Keratinocyte (primary cell): ENCODE measurements around the gene DBNL. TPM values are rescaled to one million over a fixed set of nuclear protein-coding genes. Genes with fewer than 3 reads are reported as not detected.

Experiments
- DNase-seq: peaks from one replicate; pipeline ENCODE4 v3.0.0-alpha.2; 2011; ENCODE audit warnings: low read depth, missing footprints, low spot score
- FAIRE-seq: peaks from 2 replicates; lab custom pipeline; 2011; peaks lifted over from hg19 to GRCh38; lab: Jason Lieb, UNC
- H2AFZ ChIP-seq: 2 replicates; pipeline ENCODE4 v1.6.0; 2012; ENCODE audit warnings: low read length, control low read depth, inconsistent platforms; ENCODE audit not compliant: control insufficient read depth
- H3K27ac ChIP-seq: 2 replicates; pipeline ENCODE4 v1.5.1; 2011; ENCODE audit warnings: low read length; ENCODE audit not compliant: control insufficient read depth, insufficient read depth
- H3K27me3 ChIP-seq: 3 replicates; pipeline ENCODE4 v1.6.0; 2011; ENCODE audit warnings: low read length; ENCODE audit not compliant: control insufficient read depth, insufficient read depth; ENCODE audit errors: extremely low read depth
- H3K36me3 ChIP-seq, 2 experiments: 2 replicates in 1 of 2; 3 replicates in 1 of 2; pipeline ENCODE4 v1.5.1; 2011; ENCODE audit warnings: low read length in 2 of 2, mild to moderate bottlenecking in 1 of 2; ENCODE audit not compliant: control insufficient read depth in 2 of 2, insufficient read depth in 2 of 2; ENCODE audit errors: extremely low read depth in 1 of 2
- H3K4me1 ChIP-seq: 3 replicates; pipeline ENCODE4 v1.5.1; 2011; ENCODE audit warnings: low read length; ENCODE audit not compliant: control insufficient read depth, insufficient read depth; ENCODE audit errors: extremely low read depth
- H3K4me2 ChIP-seq: 3 replicates; pipeline ENCODE4 v1.6.0; 2011; ENCODE audit warnings: low read depth, low read length; ENCODE audit not compliant: control insufficient read depth, insufficient read depth; ENCODE audit errors: extremely low read depth
- H3K4me3 ChIP-seq, 3 experiments: fragments of 200-600 bp in 1 of 3; sonication (generic) in 1 of 3; 2 replicates in 2 of 3; 3 replicates in 1 of 3; pipeline ENCODE4 v1.5.1; 2011 to 2016; ENCODE audit warnings: low read length in 3 of 3, mild to moderate bottlenecking in 3 of 3, control low read depth in 2 of 3, inconsistent platforms in 1 of 3, low read depth in 1 of 3, mixed read lengths in 1 of 3, mixed run types in 1 of 3, moderate library complexity in 1 of 3; ENCODE audit not compliant: control insufficient read depth in 2 of 3, insufficient read depth in 2 of 3; ENCODE audit errors: extremely low read depth in 1 of 3
- H3K79me2 ChIP-seq: 2 replicates; pipeline ENCODE4 v1.6.0; 2012; ENCODE audit warnings: low read length; ENCODE audit not compliant: control insufficient read depth, insufficient read depth
- H3K9ac ChIP-seq: 3 replicates; pipeline ENCODE4 v1.6.0; 2011; ENCODE audit warnings: low read length; ENCODE audit not compliant: control insufficient read depth, insufficient read depth; ENCODE audit errors: extremely low read depth
- H3K9me1 ChIP-seq: 3 replicates; pipeline ENCODE4 v1.6.0; 2011; ENCODE audit warnings: low read length; ENCODE audit not compliant: control insufficient read depth, insufficient read depth; ENCODE audit errors: extremely low read depth
- H3K9me3 ChIP-seq: 2 replicates; pipeline ENCODE4 v1.5.1; 2012; ENCODE audit warnings: low read depth, low read length; ENCODE audit not compliant: control insufficient read depth
- H4K20me1 ChIP-seq: 3 replicates; pipeline ENCODE4 v1.6.0; 2011; ENCODE audit warnings: low read length; ENCODE audit not compliant: control insufficient read depth, insufficient read depth; ENCODE audit errors: extremely low read depth
- EZH2 ChIP-seq: IDR thresholded peaks from one replicate; pipeline ENCODE4 v1.6.1; 2012; ENCODE audit warnings: inconsistent platforms, mild to moderate bottlenecking, low read length, moderate library complexity
- dilution Hi-C: fragments of 300-500 bp; cut with MboI; formaldehyde crosslinking; loops from one replicate; pipeline ENCODE4 v1.7.0; 2020; ENCODE audit warnings: low sequenced_read_pairs; ENCODE audit not compliant: extremely low pct_ligation_motif_present
- polyA plus RNA-seq, 5 experiments: library from polyadenylated mRNA; depleted of rRNA in 3 of 5; stranded (reverse) in 3 of 5; stranded (forward) in 1 of 5; unstranded in 1 of 5; fragments of >200 nt; gene quantifications; 1 replicate in 1 of 5; 2 replicates in 3 of 5; 3 replicates in 1 of 5; pipeline versions ENCODE4 v1.2.1 to v1.2.3, GENCODE V29; 2011 to 2012; ENCODE audit warnings: missing spikeins in 2 of 5, low read depth in 1 of 5, low replicate concordance in 1 of 5
- TF ChIP-seq, protein P1 (sequence below), 3 experiments: IDR thresholded peaks in 1 of 3; conservative IDR thresholded peaks in 1 of 3; optimal IDR thresholded peaks in 1 of 3; 2 replicates in 2 of 3; 3 replicates in 1 of 3; pipeline versions ENCODE3 to v1.5.1; 2011; ENCODE audit warnings: low read length in 3 of 3, mild to moderate bottlenecking in 3 of 3, moderate library complexity in 2 of 3, control low read depth in 1 of 3, inconsistent platforms in 1 of 3; ENCODE audit not compliant: insufficient read depth in 2 of 3; ENCODE audit errors: extremely low read depth in 1 of 3

The DBNL gene
- polyA plus RNA-seq, 1 donor (not counting 4 experiments of a cell fraction or from before 2014, with no cell fraction given) = 76.1 TPM

- no peak overlapping the region for H2AFZ ChIP-seq
- no peaks in the 10 kb centered on the region for H3K9me3 ChIP-seq
- H3K9me1 ChIP-seq = no peaks in the 10 kb centered on the region
- H3K4me1 ChIP-seq = peaks cover 3% of the 10 kb centered on the region
- no peaks in the 10 kb centered on the region for H3K79me2 ChIP-seq
- FAIRE-seq (no peak), DNase-seq (no peak)
- no peaks in the 10 kb centered on the region for H3K27me3 ChIP-seq
- H3K4me3 ChIP-seq = no peak overlapping the region
- H4K20me1 ChIP-seq = peaks cover 2% of the 10 kb centered on the region
- dilution Hi-C loops = no loop called here
- H3K9ac ChIP-seq = no peak overlapping the region
- no peak overlapping the region for H3K27ac ChIP-seq
- no peak overlapping the region for H3K4me2 ChIP-seq
- H3K36me3 ChIP-seq = peaks cover 38% of the 10 kb centered on the region in 2 experiments
- no peak for TF ChIP-seq EZH2
- TF ChIP-seq, protein P1, sequence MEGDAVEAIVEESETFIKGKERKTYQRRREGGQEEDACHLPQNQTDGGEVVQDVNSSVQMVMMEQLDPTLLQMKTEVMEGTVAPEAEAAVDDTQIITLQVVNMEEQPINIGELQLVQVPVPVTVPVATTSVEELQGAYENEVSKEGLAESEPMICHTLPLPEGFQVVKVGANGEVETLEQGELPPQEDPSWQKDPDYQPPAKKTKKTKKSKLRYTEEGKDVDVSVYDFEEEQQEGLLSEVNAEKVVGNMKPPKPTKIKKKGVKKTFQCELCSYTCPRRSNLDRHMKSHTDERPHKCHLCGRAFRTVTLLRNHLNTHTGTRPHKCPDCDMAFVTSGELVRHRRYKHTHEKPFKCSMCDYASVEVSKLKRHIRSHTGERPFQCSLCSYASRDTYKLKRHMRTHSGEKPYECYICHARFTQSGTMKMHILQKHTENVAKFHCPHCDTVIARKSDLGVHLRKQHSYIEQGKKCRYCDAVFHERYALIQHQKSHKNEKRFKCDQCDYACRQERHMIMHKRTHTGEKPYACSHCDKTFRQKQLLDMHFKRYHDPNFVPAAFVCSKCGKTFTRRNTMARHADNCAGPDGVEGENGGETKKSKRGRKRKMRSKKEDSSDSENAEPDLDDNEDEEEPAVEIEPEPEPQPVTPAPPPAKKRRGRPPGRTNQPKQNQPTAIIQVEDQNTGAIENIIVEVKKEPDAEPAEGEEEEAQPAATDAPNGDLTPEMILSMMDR (optimal IDR thresholded peaks at IDR 0.05 in 1 of 3, IDR thresholded peaks at IDR 0.05 in 1 of 3, conservative IDR thresholded peaks at IDR 0.05 in 1 of 3; ENCODE audit: extremely low read depth in 1 of 3, insufficient read depth in 2 of 3, low read length in 3 of 3) = no peak
Measured at GRCh38 chr7:44062903-44063295, 18.4 kb downstream of the DBNL start.

DNA sequence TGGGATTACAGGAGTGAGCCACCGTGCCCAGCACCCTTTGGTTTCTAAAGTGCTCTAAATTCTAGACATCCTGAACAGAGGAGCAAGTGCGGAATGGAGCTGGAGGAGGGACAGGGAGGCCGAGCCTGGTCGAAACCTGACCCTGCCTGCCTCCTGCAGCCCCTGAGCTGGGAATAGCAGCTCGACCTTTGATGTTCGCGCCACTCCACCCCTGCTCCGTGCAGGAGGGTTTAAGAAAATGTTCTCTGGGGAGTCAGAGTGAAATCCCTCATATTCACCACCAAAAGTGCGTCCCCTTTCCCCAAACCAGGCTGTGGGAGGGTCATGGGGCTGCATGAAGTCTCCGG, 19.0 kb downstream of the DBNL start:
- Histone ChIP-seq H3K36me3 (peaks cover 32 to 36% of the 10 kb centered on the region in 2 experiments), H3K4me2 (no peak overlapping the region), H3K9ac (no peak overlapping the region), H3K27me3 (no peaks in the 10 kb centered on the region), H3K9me1 (no peaks in the 10 kb centered on the region), H2AFZ (no peak overlapping the region), H3K79me2 (no peaks in the 10 kb centered on the region), H3K4me1 (no peaks in the 10 kb centered on the region), H3K27ac (no peak overlapping the region), H3K4me3 (no peak overlapping the region), H4K20me1 (peaks cover 2% of the 10 kb centered on the region), H3K9me3 (no peaks in the 10 kb centered on the region)
- TF ChIP-seq, protein P1 (optimal IDR thresholded peaks at IDR 0.05 in 1 of 3, IDR thresholded peaks at IDR 0.05 in 1 of 3, conservative IDR thresholded peaks at IDR 0.05 in 1 of 3; ENCODE audit: extremely low read depth in 1 of 3, insufficient read depth in 2 of 3, low read length in 3 of 3) = no peak
- TF ChIP-seq EZH2 = no peak
- FAIRE-seq = no peak
- dilution Hi-C loops = no loop called here
- no peak for DNase-seq
